IMR-90 (cell line): ENCODE data around the gene TDRD7. TPM values are rescaled to one million over a fixed set of nuclear protein-coding genes. Genes with fewer than 3 reads are reported as not detected.

Source experiments
- ATAC-seq: fragments of 200-7000 bp; cut with Tn5 transposase; 2 replicates; pipeline ENCODE4 v1.9.1; 2020; ENCODE audit warnings: low read depth, mild to moderate bottlenecking, moderate library complexity
- BruUV-seq: library from RNA; stranded (reverse); fragments of 400-500 nt; replicated peaks from 2 replicates; lab custom pipeline; 2021; lab: Mats Ljungman, UMichigan
- CTCF ChIA-PET: fragments of 300-600 bp; formaldehyde crosslinking; extraction: SDS; loops from one replicate; lab custom pipeline; 2021; ENCODE audit warnings: antibody characterized with exemption; lab: Yijun Ruan, JAX
- POLR2A ChIA-PET: fragments of 300-600 bp; sonication (Branson Sonifier 250); formaldehyde crosslinking; loops from one replicate; lab custom pipeline; 2022; ENCODE audit warnings: antibody characterized with exemption; ENCODE audit not compliant: unreplicated experiment; lab: Charles Lee
- DNase-seq: peaks from one replicate; pipeline ENCODE4 v3.0.0; 2013
- H2AFZ ChIP-seq: replicated peaks from 2 replicates; pipeline ENCODE3; 2013; ENCODE audit warnings: low read length, mild to moderate bottlenecking; ENCODE audit not compliant: poor library complexity
- H2AK5ac ChIP-seq: 2 replicates; pipeline ENCODE4 v1.6.1; 2013; ENCODE audit warnings: low read depth, low read length, inconsistent platforms
- H2AK9ac ChIP-seq: replicated peaks from 2 replicates; pipeline ENCODE3; 2013; ENCODE audit warnings: mild to moderate bottlenecking, low read depth, low read length, moderate library complexity; ENCODE audit not compliant: poor library complexity
- H2BK120ac ChIP-seq: 2 replicates; pipeline ENCODE4 v1.6.1; 2013; ENCODE audit warnings: low read depth, low read length, inconsistent platforms
- H2BK15ac ChIP-seq: 3 replicates; pipeline ENCODE4 v1.6.1; 2013; ENCODE audit warnings: low read depth, low read length, inconsistent platforms
- H2BK20ac ChIP-seq: 2 replicates; pipeline ENCODE4 v1.6.1; 2013; ENCODE audit warnings: low read depth, mild to moderate bottlenecking, inconsistent platforms, low read length, moderate library complexity
- H2BK5ac ChIP-seq: 2 replicates; pipeline ENCODE4 v1.6.1; 2013; ENCODE audit warnings: mild to moderate bottlenecking, low read depth, low read length, inconsistent platforms; ENCODE audit not compliant: poor library complexity, severe bottlenecking
- H3K14ac ChIP-seq: replicated peaks from 2 replicates; pipeline ENCODE4 v1.6.1; 2013; ENCODE audit warnings: low read depth, low read length, inconsistent platforms
- H3K18ac ChIP-seq: 2 replicates; pipeline ENCODE4 v1.6.1; 2013; ENCODE audit warnings: low read depth, low read length, control low read depth
- H3K23ac ChIP-seq: 2 replicates; pipeline ENCODE4 v1.6.1; 2013; ENCODE audit warnings: low read depth, low read length, inconsistent platforms
- H3K27ac ChIP-seq: 2 replicates; pipeline ENCODE4 v1.5.1; 2013; ENCODE audit warnings: mild to moderate bottlenecking, control low read depth, low read length; ENCODE audit not compliant: insufficient read depth
- H3K27me3 ChIP-seq: 2 replicates; pipeline ENCODE4 v1.6.1; 2013; ENCODE audit warnings: low read length; ENCODE audit not compliant: control insufficient read depth, insufficient read depth
- H3K36me3 ChIP-seq: 2 replicates; pipeline ENCODE4 v1.6.1; 2013; ENCODE audit warnings: low read length, mixed read lengths; ENCODE audit not compliant: control insufficient read depth, insufficient read depth
- H3K4ac ChIP-seq: 2 replicates; pipeline ENCODE4 v1.6.1; 2013; ENCODE audit warnings: low read depth, low read length, inconsistent platforms
- H3K4me1 ChIP-seq: 2 replicates; pipeline ENCODE4 v1.6.1; 2013; ENCODE audit warnings: low read length, mixed read lengths; ENCODE audit not compliant: control insufficient read depth, insufficient read depth
- H3K4me2 ChIP-seq: 2 replicates; pipeline ENCODE4 v1.6.1; 2013; ENCODE audit warnings: low read depth, mild to moderate bottlenecking, control low read depth, low read length, moderate library complexity
- H3K4me3 ChIP-seq: 2 replicates; pipeline ENCODE4 v1.5.1; 2013; ENCODE audit warnings: low read depth, mild to moderate bottlenecking, control low read depth, low read length, moderate library complexity; ENCODE audit not compliant: insufficient read depth
- H3K56ac ChIP-seq: 2 replicates; pipeline ENCODE4 v1.6.1; 2013; ENCODE audit warnings: low read length, inconsistent platforms; ENCODE audit not compliant: insufficient read depth; ENCODE audit errors: extremely low read depth
- H3K79me1 ChIP-seq, 2 experiments: 2 replicates each; pipeline ENCODE4 v1.6.1; 2013; ENCODE audit warnings: low read length in 2 of 2, inconsistent platforms in 1 of 2, low read depth in 1 of 2
- H3K9ac ChIP-seq: 2 replicates; pipeline ENCODE4 v1.6.1; 2013; ENCODE audit warnings: low read depth, low read length, control low read depth
- H3K9me1 ChIP-seq: 2 replicates; pipeline ENCODE4 v1.6.1; 2013; ENCODE audit warnings: low read length, inconsistent platforms; ENCODE audit not compliant: insufficient read depth
- H3K9me3 ChIP-seq: 2 replicates; pipeline ENCODE4 v1.6.1; 2013; ENCODE audit warnings: low read length; ENCODE audit not compliant: control insufficient read depth, insufficient read depth
- H4K20me1 ChIP-seq: 2 replicates; pipeline ENCODE4 v1.6.1; 2013; ENCODE audit warnings: low read length, inconsistent platforms; ENCODE audit not compliant: insufficient read depth
- H4K5ac ChIP-seq: 2 replicates; pipeline ENCODE4 v1.6.1; 2013; ENCODE audit warnings: mild to moderate bottlenecking, low read depth, low read length, control low read depth
- H4K8ac ChIP-seq, 2 experiments: 2 replicates each; pipeline ENCODE4 v1.6.1; 2013; ENCODE audit warnings: low read depth in 2 of 2, low read length in 2 of 2, control low read depth in 1 of 2, inconsistent platforms in 1 of 2
- H4K91ac ChIP-seq: 2 replicates; pipeline ENCODE4 v1.6.1; 2013; ENCODE audit warnings: low read depth, low read length, inconsistent platforms; ENCODE audit not compliant: insufficient read depth
- CEBPB ChIP-seq: IDR thresholded peaks from 2 replicates; pipeline ENCODE4 v1.6.1; 2012; ENCODE audit warnings: low read depth, low read length, improper control_type of control experiment
- CHD1 ChIP-seq: IDR thresholded peaks from 2 replicates; pipeline ENCODE4 v1.6.1; 2012; ENCODE audit warnings: low read depth, low read length, improper control_type of control experiment
- FOS ChIP-seq: fragments of 150-350 bp; IDR thresholded peaks from 2 replicates; pipeline ENCODE4 v1.6.1; 2016; ENCODE audit warnings: low read depth, low read length
- MAFK ChIP-seq: IDR thresholded peaks from 2 replicates; pipeline ENCODE4 v1.6.1; 2012; ENCODE audit warnings: low read depth, low read length, improper control_type of control experiment
- MAZ ChIP-seq: IDR thresholded peaks from 2 replicates; pipeline ENCODE4 v1.6.1; 2012; ENCODE audit warnings: low read depth, mild to moderate bottlenecking, low read length, improper control_type of control experiment, moderate library complexity, borderline replicate concordance
- MXI1 ChIP-seq: IDR thresholded peaks from 2 replicates; pipeline ENCODE4 v1.6.1; 2012; ENCODE audit warnings: low read depth, mild to moderate bottlenecking, low read length, moderate library complexity, borderline replicate concordance
- NFE2L2 ChIP-seq: fragments of 150-350 bp; IDR thresholded peaks from 2 replicates; pipeline ENCODE4 v1.6.1; 2016; ENCODE audit warnings: low read depth, mild to moderate bottlenecking, low read length
- POLR2A ChIP-seq: IDR thresholded peaks from 2 replicates; pipeline ENCODE4 v1.6.1; 2012; ENCODE audit warnings: mild to moderate bottlenecking, low read depth, low read length
- RCOR1 ChIP-seq: IDR thresholded peaks from 2 replicates; pipeline ENCODE4 v1.6.1; 2012; ENCODE audit warnings: mild to moderate bottlenecking, low read length, improper control_type of control experiment; ENCODE audit not compliant: insufficient replicate concordance
- RFX5 ChIP-seq: IDR thresholded peaks from 2 replicates; pipeline ENCODE4 v1.8.0; 2012; ENCODE audit warnings: low read depth, mild to moderate bottlenecking, low read length, moderate library complexity
- SMC3 ChIP-seq: fragments of 150-350 bp; IDR thresholded peaks from 2 replicates; pipeline ENCODE4 v1.6.1; 2016; ENCODE audit warnings: low read depth, mild to moderate bottlenecking, antibody characterized with exemption, low read length, moderate library complexity
- WGBS, 2 experiments: methylation state at CpG; one replicate each; pipeline versions ENCODE4 v1.1.5 to v1.1.7; 2013; ENCODE audit warnings: missing lambda C conversion rate in 2 of 2; ENCODE audit not compliant: insufficient read length in 1 of 2; ENCODE audit errors: extremely low coverage in 2 of 2; 5-methylcytosine and 5-hydroxymethylcytosine counted together
- dilution Hi-C: fragments of 300-500 bp; cut with HindIII; formaldehyde crosslinking; loops from one replicate; pipeline ENCODE4 v1.14.3; 2018; ENCODE audit warnings: low sequenced_read_pairs; ENCODE audit not compliant: unreplicated experiment
- in situ Hi-C: fragments of 300-500 bp; cut with MboI; formaldehyde crosslinking; loops from 3 replicates; pipeline ENCODE4 v1.14.3; 2019; ENCODE audit warnings: low sequenced_read_pairs, inconsistent platforms, mixed read lengths
- intact Hi-C: fragments of 100-400 bp; cut with micrococcal nuclease; formaldehyde crosslinking; loops from 2 replicates; pipeline ENCODE4 v1.10.0; 2022
- polyA plus RNA-seq, 3 experiments: library from polyadenylated mRNA; depleted of rRNA; stranded (reverse); fragments of >200 nt; gene quantifications; 2 replicates each; pipeline ENCODE4 v1.2.3, GENCODE V29; 2012; ENCODE audit warnings: low replicate concordance in 1 of 3
- total RNA-seq: library from RNA; depleted of rRNA; stranded (reverse); fragments of >200 nt; gene quantifications from 2 replicates; pipeline ENCODE4 v1.2.3, GENCODE V29; 2012
- TF ChIP-seq, protein P1 (sequence below): fragments of 150-350 bp; IDR thresholded peaks from 2 replicates; pipeline ENCODE4 v1.6.1; 2017; ENCODE audit warnings: mild to moderate bottlenecking, antibody characterized with exemption, low read length, low read depth
- TF ChIP-seq, protein P2 (sequence below): fragments of 150-350 bp; IDR thresholded peaks from 2 replicates; pipeline ENCODE4 v1.6.1; 2016; ENCODE audit warnings: low read depth, mild to moderate bottlenecking, low read length, moderate library complexity, borderline replicate concordance

TDRD7 gene
- total and polyA plus RNA-seq, 2 of the 4 experiments (the other 2 are of a cell fraction) = 4.4 to 9.7 TPM

DNA sequence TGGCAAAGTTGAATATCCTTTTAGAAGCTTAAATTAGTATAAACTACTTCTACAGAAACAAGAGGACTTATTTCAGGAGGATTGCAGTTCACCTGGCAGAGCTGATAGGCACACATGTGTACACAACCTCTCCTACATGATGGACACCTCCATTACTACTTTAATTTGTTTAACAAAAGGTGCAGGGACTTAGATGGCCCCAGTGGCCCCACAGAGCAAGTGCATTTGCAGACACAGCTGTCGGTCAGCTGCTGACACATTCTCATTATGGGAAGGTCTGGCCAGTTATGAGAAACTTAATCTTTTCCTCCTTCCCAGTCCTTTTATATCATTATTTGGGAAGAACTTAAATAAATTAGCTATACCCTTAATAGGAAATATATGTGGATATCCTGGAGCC lies 28.3 kb downstream of the TDRD7 start:
- Histone ChIP-seq H4K20me1 (peaks cover 2% of the 10 kb centered on the region; the same call in 1 of the 2 replicates), H3K4ac (no peak overlapping the region), H2AK5ac (no peak overlapping the region), H3K4me1 (no peaks in the 10 kb centered on the region), H3K9me3 (no peaks in the 10 kb centered on the region), H3K4me3 (no peak overlapping the region), H4K5ac (no peak overlapping the region), H3K36me3 (peaks cover 2% of the 10 kb centered on the region; the same call in 1 of the 2 replicates), H2BK15ac (no peak overlapping the region), H2BK20ac (no peak overlapping the region), H3K4me2 (no peak overlapping the region), H3K9me1 (peaks cover 4% of the 10 kb centered on the region; the same call in 1 of the 2 replicates), H3K18ac (no peak overlapping the region), H3K27me3 (no peaks in the 10 kb centered on the region), H3K14ac (no peak overlapping the region), H2AFZ (no peak overlapping the region), H2BK120ac (no peak overlapping the region), H2AK9ac (no peak overlapping the region), H3K27ac (no peak overlapping the region), H3K9ac (no peak overlapping the region), H4K91ac (no peak overlapping the region), H4K8ac (no peak overlapping the region), H2BK5ac (no peak overlapping the region), H3K79me1 (no peaks in the 10 kb centered on the region), H3K56ac (no peak overlapping the region), H3K23ac (no peak overlapping the region)
- TF ChIP-seq CEBPB = no peak
- no peak for TF ChIP-seq FOS
- TF ChIP-seq, protein P1, sequence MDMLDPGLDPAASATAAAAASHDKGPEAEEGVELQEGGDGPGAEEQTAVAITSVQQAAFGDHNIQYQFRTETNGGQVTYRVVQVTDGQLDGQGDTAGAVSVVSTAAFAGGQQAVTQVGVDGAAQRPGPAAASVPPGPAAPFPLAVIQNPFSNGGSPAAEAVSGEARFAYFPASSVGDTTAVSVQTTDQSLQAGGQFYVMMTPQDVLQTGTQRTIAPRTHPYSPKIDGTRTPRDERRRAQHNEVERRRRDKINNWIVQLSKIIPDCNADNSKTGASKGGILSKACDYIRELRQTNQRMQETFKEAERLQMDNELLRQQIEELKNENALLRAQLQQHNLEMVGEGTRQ = no peak
- no peak for TF ChIP-seq CHD1
- no peak for TF ChIP-seq MXI1
- no peak for TF ChIP-seq MAZ
- TF ChIP-seq RFX5 = no peak
- TF ChIP-seq SMC3 = no peak
- no peak for TF ChIP-seq NFE2L2
- no peak for TF ChIP-seq RCOR1
- TF ChIP-seq, protein P2, sequence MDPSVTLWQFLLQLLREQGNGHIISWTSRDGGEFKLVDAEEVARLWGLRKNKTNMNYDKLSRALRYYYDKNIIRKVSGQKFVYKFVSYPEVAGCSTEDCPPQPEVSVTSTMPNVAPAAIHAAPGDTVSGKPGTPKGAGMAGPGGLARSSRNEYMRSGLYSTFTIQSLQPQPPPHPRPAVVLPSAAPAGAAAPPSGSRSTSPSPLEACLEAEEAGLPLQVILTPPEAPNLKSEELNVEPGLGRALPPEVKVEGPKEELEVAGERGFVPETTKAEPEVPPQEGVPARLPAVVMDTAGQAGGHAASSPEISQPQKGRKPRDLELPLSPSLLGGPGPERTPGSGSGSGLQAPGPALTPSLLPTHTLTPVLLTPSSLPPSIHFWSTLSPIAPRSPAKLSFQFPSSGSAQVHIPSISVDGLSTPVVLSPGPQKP = no peak
- TF ChIP-seq MAFK = no peak
- no peak for TF ChIP-seq POLR2A
- no TSS peak for BruUV-seq
- in situ Hi-C loops (no loop called here), dilution Hi-C loops (no loop called here), intact Hi-C loops (no loop called here)
- POLR2A ChIA-PET = no interaction called here
- DNase-seq (no peak), ATAC-seq (no peak)
- no CpG with 5 or more reads among the region's 1 CpG for WGBS, 2 experiments
- CTCF ChIA-PET = no interaction called here
